GM23338 (cell line): ENCODE results near the gene AFF3. TPM values are rescaled to one million over a fixed set of nuclear protein-coding genes. Genes with fewer than 3 reads are reported as not detected.

ENCODE experiments used
- ATAC-seq: fragments of 200-7000 bp; cut with Tn5 transposase; 3 replicates; pipeline ENCODE4 v1.9.1; 2020
- DNase-seq: peaks from one replicate; pipeline ENCODE4 v3.0.0-alpha.2; 2015; ENCODE audit warnings: low spot score
- H2AFZ ChIP-seq: fragments of 200-600 bp; sonication (generic); 2 replicates; pipeline ENCODE4 v1.8.0; 2016; ENCODE audit warnings: antibody characterized with exemption, mild to moderate bottlenecking, moderate library complexity
- H3F3A ChIP-seq: fragments of 200-600 bp; sonication (generic); replicated peaks from 2 replicates; pipeline ENCODE4 v1.8.0; 2017; ENCODE audit warnings: antibody characterized with exemption, mixed run types, low read depth
- H3K27ac ChIP-seq: fragments of 200-600 bp; sonication (generic); 2 replicates; pipeline ENCODE4 v1.6.1; 2016; ENCODE audit warnings: low read depth
- H3K27me3 ChIP-seq: fragments of 200-600 bp; sonication (generic); 2 replicates; pipeline ENCODE4 v1.8.0; 2016; ENCODE audit warnings: mild to moderate bottlenecking, mixed run types, moderate library complexity; ENCODE audit not compliant: insufficient read depth
- H3K36me3 ChIP-seq: fragments of 200-600 bp; sonication (generic); 2 replicates; pipeline ENCODE4 v1.8.0; 2016; ENCODE audit warnings: mild to moderate bottlenecking; ENCODE audit not compliant: insufficient read depth
- H3K4me1 ChIP-seq: fragments of 200-600 bp; sonication (generic); 2 replicates; pipeline ENCODE4 v1.8.0; 2016; ENCODE audit warnings: mild to moderate bottlenecking, moderate library complexity; ENCODE audit not compliant: insufficient read depth
- H3K4me2 ChIP-seq: fragments of 200-600 bp; sonication (generic); 2 replicates; pipeline ENCODE4 v1.7.1; 2017; ENCODE audit warnings: mixed run types
- H3K4me3 ChIP-seq: fragments of 200-600 bp; sonication (generic); 2 replicates; pipeline ENCODE4 v1.6.1; 2016; ENCODE audit warnings: mixed run types
- H3K79me2 ChIP-seq: fragments of 200-600 bp; sonication (generic); replicated peaks from 2 replicates; pipeline ENCODE4 v1.8.0; 2017; ENCODE audit warnings: mild to moderate bottlenecking; ENCODE audit not compliant: insufficient read depth
- H3K9me2 ChIP-seq: fragments of 200-600 bp; sonication (generic); 2 replicates; pipeline ENCODE4 v1.8.0; 2017; ENCODE audit not compliant: insufficient read depth
- H4K20me1 ChIP-seq: fragments of 200-600 bp; sonication (generic); replicated peaks from 2 replicates; pipeline ENCODE4 v1.8.0; 2017; ENCODE audit warnings: mild to moderate bottlenecking; ENCODE audit not compliant: insufficient read depth
- H3K27ac Mint-ChIP-seq: 2 replicates; pipeline ENCODE4 v1.8.0; 2020; ENCODE audit warnings: inconsistent platforms, mild to moderate bottlenecking, moderate library complexity, mixed read lengths
- H3K27me3 Mint-ChIP-seq: 3 replicates; pipeline ENCODE4 v1.8.0; 2022; ENCODE audit warnings: low read depth, mild to moderate bottlenecking, moderate library complexity, mixed read lengths, inconsistent platforms; ENCODE audit not compliant: insufficient read depth, poor library complexity
- H3K36me3 Mint-ChIP-seq: 3 replicates; pipeline ENCODE4 v1.8.0; 2021; ENCODE audit warnings: low read depth, mild to moderate bottlenecking, inconsistent platforms, moderate library complexity, mixed read lengths
- H3K4me1 Mint-ChIP-seq: 3 replicates; pipeline ENCODE4 v1.8.0; 2020; ENCODE audit warnings: mild to moderate bottlenecking, inconsistent platforms, mixed read lengths
- H3K4me3 Mint-ChIP-seq: 3 replicates; pipeline ENCODE4 v1.8.0; 2021; ENCODE audit warnings: moderate library complexity, mild to moderate bottlenecking, inconsistent platforms, mixed read lengths
- H3K9me3 Mint-ChIP-seq: 3 replicates; pipeline ENCODE4 v1.8.0; 2020; ENCODE audit warnings: moderate library complexity, mild to moderate bottlenecking, inconsistent platforms, mixed read lengths
- CREB1 ChIP-seq: fragments of 250-450 bp; sonication (Bioruptor Pico); IDR thresholded peaks from 2 replicates; pipeline ENCODE4 v1.5.0; 2020; ENCODE audit warnings: low read depth, mild to moderate bottlenecking, moderate library complexity
- CTCF ChIP-seq, 2 experiments: fragments of 200-600 bp in 1 of 2; sonication (generic) in 1 of 2; conservative IDR thresholded peaks; 2 replicates each; pipeline versions ENCODE4 v1.5.1 to v1.6.1; 2016 to 2017; ENCODE audit warnings: antibody characterized with exemption in 2 of 2, low read depth in 2 of 2, mild to moderate bottlenecking in 2 of 2, moderate library complexity in 1 of 2
- ETS1 ChIP-seq: IDR thresholded peaks from 2 replicates; pipeline ENCODE4 v1.6.1; 2016; ENCODE audit warnings: antibody characterized with exemption
- EZH2 ChIP-seq: fragments of 200-600 bp; sonication (generic); IDR thresholded peaks from one replicate; pipeline ENCODE4 v1.8.0; 2017; ENCODE audit warnings: antibody characterized with exemption, mild to moderate bottlenecking, low read depth; ENCODE audit not compliant: unreplicated experiment
- EZH2phosphoT487 ChIP-seq: fragments of 200-600 bp; sonication (generic); IDR thresholded peaks from one replicate; pipeline ENCODE4 v1.8.1; 2018; ENCODE audit warnings: antibody characterized with exemption; ENCODE audit not compliant: unreplicated experiment
- JUNB ChIP-seq: IDR thresholded peaks from one replicate; pipeline ENCODE4 v1.6.1; 2016; ENCODE audit warnings: antibody characterized with exemption; ENCODE audit not compliant: unreplicated experiment
- NANOG ChIP-seq: IDR thresholded peaks from 2 replicates; pipeline ENCODE4 v1.6.1; 2016; ENCODE audit warnings: antibody characterized with exemption, borderline replicate concordance
- POLR2AphosphoS5 ChIP-seq: IDR thresholded peaks from 2 replicates; pipeline ENCODE4 v1.6.1; 2016; ENCODE audit warnings: antibody characterized with exemption, low read depth
- STAT1 ChIP-seq: IDR thresholded peaks from one replicate; pipeline ENCODE4 v1.6.1; 2016; ENCODE audit warnings: antibody characterized with exemption; ENCODE audit not compliant: unreplicated experiment
- ZNF114 ChIP-seq: fragments of 250-450 bp; sonication (Bioruptor Pico); IDR thresholded peaks from 2 replicates; pipeline ENCODE4 v1.5.0; 2020; ENCODE audit warnings: mild to moderate bottlenecking, moderate library complexity
- ZNF331 ChIP-seq: fragments of 250-450 bp; sonication (Bioruptor Pico); IDR thresholded peaks from 2 replicates; pipeline ENCODE4 v1.5.0; 2020; ENCODE audit warnings: low read depth, mild to moderate bottlenecking, moderate library complexity
- polyA plus RNA-seq: library from polyadenylated mRNA; unstranded; fragments of >200 nt; fragmentation: Nextera tagmentation; extraction: Ambion mirVana; gene quantifications from 2 replicates; pipeline ENCODE4 v1.2.1, GENCODE V29; 2016
- total RNA-seq: library from RNA; depleted of rRNA; stranded (reverse); fragments of >200 nt; shearing (Covaris generic); gene quantifications from 2 replicates; pipeline ENCODE4 v1.2.3, GENCODE V29; 2014
- TF ChIP-seq, protein P1 (sequence below): fragments of 250-450 bp; sonication (Bioruptor Pico); IDR thresholded peaks from 2 replicates; pipeline ENCODE4 v1.5.0; 2020; ENCODE audit warnings: mild to moderate bottlenecking, moderate library complexity
- TF ChIP-seq, protein P2 (sequence below): IDR thresholded peaks from one replicate; pipeline ENCODE4 v1.6.1; 2018; ENCODE audit warnings: antibody characterized with exemption; ENCODE audit not compliant: unreplicated experiment

The AFF3 gene
- total and polyA plus RNA-seq, 2 experiments from 2014 or later = 0.73 to 1.4 TPM

- no peak overlapping the region for H3K4me3 ChIP-seq
- no peaks in the 10 kb centered on the region for H3K4me1 ChIP-seq
- H3K36me3 ChIP-seq = no peaks in the 10 kb centered on the region
- DNase-seq (no peak), ATAC-seq (no peak)
- H3K27ac ChIP-seq = no peak overlapping the region
- no peak overlapping the region for H3K4me2 ChIP-seq
- no peak overlapping the region for H3K4me3 Mint-ChIP-seq
- H3K79me2 ChIP-seq = no peaks in the 10 kb centered on the region
- TF ChIP-seq CREB1 (CRISPR knock-in tag) (no peak), ZNF331 (CRISPR knock-in tag) (no peak), CTCF (conservative IDR thresholded peaks at IDR 0.05; ENCODE audit: low read depth in 2 of 2) (no peak), NANOG (no peak), EZH2phosphoT487 (no peak), JUNB (no peak), ETS1 (no peak), POLR2AphosphoS5 (no peak), EZH2 (no peak), STAT1 (no peak), ZNF114 (CRISPR knock-in tag) (no peak)
- TF ChIP-seq, protein P1, sequence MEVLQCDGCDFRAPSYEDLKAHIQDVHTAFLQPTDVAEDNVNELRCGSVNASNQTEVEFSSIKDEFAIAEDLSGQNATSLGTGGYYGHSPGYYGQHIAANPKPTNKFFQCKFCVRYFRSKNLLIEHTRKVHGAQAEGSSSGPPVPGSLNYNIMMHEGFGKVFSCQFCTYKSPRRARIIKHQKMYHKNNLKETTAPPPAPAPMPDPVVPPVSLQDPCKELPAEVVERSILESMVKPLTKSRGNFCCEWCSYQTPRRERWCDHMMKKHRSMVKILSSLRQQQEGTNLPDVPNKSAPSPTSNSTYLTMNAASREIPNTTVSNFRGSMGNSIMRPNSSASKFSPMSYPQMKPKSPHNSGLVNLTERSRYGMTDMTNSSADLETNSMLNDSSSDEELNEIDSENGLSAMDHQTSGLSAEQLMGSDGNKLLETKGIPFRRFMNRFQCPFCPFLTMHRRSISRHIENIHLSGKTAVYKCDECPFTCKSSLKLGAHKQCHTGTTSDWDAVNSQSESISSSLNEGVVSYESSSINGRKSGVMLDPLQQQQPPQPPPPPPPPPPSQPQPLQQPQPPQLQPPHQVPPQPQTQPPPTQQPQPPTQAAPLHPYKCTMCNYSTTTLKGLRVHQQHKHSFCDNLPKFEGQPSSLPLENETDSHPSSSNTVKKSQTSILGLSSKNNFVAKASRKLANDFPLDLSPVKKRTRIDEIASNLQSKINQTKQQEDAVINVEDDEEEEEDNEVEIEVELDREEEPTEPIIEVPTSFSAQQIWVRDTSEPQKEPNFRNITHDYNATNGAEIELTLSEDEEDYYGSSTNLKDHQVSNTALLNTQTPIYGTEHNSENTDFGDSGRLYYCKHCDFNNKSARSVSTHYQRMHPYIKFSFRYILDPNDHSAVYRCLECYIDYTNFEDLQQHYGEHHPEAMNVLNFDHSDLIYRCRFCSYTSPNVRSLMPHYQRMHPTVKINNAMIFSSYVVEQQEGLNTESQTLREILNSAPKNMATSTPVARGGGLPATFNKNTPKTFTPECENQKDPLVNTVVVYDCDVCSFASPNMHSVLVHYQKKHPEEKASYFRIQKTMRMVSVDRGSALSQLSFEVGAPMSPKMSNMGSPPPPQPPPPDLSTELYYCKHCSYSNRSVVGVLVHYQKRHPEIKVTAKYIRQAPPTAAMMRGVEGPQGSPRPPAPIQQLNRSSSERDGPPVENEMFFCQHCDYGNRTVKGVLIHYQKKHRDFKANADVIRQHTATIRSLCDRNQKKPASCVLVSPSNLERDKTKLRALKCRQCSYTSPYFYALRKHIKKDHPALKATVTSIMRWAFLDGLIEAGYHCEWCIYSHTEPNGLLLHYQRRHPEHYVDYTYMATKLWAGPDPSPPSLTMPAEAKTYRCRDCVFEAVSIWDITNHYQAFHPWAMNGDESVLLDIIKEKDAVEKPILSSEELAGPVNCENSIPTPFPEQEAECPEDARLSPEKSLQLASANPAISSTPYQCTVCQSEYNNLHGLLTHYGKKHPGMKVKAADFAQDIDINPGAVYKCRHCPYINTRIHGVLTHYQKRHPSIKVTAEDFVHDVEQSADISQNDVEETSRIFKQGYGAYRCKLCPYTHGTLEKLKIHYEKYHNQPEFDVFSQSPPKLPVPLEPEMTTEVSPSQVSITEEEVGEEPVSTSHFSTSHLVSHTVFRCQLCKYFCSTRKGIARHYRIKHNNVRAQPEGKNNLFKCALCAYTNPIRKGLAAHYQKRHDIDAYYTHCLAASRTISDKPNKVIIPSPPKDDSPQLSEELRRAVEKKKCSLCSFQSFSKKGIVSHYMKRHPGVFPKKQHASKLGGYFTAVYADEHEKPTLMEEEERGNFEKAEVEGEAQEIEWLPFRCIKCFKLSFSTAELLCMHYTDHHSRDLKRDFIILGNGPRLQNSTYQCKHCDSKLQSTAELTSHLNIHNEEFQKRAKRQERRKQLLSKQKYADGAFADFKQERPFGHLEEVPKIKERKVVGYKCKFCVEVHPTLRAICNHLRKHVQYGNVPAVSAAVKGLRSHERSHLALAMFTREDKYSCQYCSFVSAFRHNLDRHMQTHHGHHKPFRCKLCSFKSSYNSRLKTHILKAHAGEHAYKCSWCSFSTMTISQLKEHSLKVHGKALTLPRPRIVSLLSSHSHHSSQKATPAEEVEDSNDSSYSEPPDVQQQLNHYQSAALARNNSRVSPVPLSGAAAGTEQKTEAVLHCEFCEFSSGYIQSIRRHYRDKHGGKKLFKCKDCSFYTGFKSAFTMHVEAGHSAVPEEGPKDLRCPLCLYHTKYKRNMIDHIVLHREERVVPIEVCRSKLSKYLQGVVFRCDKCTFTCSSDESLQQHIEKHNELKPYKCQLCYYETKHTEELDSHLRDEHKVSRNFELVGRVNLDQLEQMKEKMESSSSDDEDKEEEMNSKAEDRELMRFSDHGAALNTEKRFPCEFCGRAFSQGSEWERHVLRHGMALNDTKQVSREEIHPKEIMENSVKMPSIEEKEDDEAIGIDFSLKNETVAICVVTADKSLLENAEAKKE (CRISPR knock-in tag) = no peak
- TF ChIP-seq, protein P2, sequence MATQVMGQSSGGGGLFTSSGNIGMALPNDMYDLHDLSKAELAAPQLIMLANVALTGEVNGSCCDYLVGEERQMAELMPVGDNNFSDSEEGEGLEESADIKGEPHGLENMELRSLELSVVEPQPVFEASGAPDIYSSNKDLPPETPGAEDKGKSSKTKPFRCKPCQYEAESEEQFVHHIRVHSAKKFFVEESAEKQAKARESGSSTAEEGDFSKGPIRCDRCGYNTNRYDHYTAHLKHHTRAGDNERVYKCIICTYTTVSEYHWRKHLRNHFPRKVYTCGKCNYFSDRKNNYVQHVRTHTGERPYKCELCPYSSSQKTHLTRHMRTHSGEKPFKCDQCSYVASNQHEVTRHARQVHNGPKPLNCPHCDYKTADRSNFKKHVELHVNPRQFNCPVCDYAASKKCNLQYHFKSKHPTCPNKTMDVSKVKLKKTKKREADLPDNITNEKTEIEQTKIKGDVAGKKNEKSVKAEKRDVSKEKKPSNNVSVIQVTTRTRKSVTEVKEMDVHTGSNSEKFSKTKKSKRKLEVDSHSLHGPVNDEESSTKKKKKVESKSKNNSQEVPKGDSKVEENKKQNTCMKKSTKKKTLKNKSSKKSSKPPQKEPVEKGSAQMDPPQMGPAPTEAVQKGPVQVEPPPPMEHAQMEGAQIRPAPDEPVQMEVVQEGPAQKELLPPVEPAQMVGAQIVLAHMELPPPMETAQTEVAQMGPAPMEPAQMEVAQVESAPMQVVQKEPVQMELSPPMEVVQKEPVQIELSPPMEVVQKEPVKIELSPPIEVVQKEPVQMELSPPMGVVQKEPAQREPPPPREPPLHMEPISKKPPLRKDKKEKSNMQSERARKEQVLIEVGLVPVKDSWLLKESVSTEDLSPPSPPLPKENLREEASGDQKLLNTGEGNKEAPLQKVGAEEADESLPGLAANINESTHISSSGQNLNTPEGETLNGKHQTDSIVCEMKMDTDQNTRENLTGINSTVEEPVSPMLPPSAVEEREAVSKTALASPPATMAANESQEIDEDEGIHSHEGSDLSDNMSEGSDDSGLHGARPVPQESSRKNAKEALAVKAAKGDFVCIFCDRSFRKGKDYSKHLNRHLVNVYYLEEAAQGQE = no peak
- no peak overlapping the region for H2AFZ ChIP-seq
- no peaks in the 10 kb centered on the region; the same call in 2 of the 3 replicates for H3K36me3 Mint-ChIP-seq
- H3K4me1 Mint-ChIP-seq = peaks cover 7% of the 10 kb centered on the region; the same call in 2 of the 3 replicates
- H3K9me3 Mint-ChIP-seq = peaks cover 3% of the 10 kb centered on the region; the same call in 1 of the 3 replicates
- peaks cover 5% of the 10 kb centered on the region for H3K27me3 Mint-ChIP-seq
- H3K9me2 ChIP-seq = no peaks in the 10 kb centered on the region
- no peaks in the 10 kb centered on the region for H3K27me3 ChIP-seq
- no peak overlapping the region for H3K27ac Mint-ChIP-seq
- H4K20me1 ChIP-seq = no peaks in the 10 kb centered on the region
- H3F3A ChIP-seq = no peaks in the 10 kb centered on the region
These were observed 506.0 kb downstream of the AFF3 start for GRCh38 chr2:99636144-99637034.
